DMS 273 treated with DMSO at 0.1 percent for 48 hours (cell line): ENCODE data around the gene SBF2.

Source experiments
- DNase-seq: peaks from one replicate; lab custom pipeline; 2025; lab: John Stamatoyannopoulos, UW

The SBF2 gene

DNA sequence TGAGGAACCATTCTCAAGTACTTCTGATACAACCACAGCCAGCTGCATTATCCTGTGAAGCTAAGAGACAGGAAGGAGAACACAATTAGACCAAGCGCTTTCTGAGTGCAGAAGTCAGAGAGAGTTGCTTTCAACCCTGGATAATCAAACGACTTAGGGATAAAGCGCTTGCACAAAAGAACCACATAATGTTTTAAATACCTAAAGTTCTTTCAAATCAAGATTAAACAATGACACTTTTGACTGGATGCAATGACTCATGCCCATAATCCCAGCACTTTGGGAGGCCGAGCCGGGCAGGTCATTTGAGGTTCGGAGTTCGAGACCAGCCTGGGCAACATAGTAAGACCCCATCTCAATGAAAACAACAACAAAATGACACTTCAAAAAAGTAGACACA, 485.1 kb downstream of the SBF2 start:
- no peak for DNase-seq

DNA sequence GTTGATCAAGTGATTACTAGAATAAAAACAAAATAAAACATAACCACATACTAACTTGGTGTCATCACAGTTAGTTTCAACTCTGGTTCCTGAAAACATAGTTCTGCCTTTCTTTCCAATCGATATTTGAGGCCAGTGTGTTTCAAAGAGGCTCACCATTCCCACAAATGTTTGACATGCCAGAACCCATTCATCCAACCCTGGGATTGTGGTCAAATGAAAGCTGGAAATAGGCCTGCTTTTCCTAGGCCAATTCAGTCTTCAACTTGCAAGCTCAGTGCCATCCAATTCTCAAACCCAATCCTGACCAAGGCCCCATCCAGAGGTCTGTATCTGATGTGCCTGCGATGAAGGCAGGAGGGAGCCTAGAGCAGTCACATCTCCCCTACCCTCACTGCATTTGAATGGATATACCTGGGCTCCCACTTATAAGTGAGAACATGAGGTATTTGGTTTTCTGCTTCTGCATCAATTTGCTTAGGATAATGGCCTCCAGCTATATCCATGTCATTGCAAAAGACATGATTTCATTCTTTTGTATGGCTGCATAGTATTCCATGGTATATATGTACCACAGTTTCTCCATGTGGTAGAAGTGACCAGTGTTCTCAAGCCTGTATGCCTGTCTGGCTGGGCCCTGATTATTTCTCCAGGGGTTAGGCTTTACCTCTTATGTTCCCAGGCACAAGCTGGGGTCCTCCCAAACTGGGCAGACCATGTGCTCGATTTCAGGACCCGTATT, 486.9 kb downstream of the SBF2 start:
- DNase-seq, result no peak

DNA sequence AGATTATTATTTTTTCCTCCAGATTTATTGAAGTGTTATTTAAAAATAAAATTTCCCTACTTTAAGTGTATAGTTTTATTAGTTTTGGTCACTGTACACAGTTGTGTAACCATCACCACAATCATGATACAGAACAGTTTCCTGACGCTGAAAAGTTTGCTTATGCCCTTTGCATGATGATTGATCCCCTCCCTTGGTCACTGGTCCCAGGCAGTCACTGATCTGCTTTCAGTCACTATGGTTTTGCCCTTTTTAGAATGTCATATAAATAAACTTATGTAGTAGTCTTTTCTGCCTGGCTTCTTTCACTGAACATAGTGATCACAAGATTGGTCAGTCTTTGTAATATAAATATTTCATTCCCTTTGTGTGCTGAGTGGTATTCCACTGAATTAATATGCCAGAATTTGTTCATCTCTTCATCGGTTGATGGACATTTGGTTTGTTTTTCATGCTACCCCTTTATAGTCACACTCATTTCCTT, 489.6 kb downstream of the SBF2 start:
- DNase-seq, result no peak

DNA sequence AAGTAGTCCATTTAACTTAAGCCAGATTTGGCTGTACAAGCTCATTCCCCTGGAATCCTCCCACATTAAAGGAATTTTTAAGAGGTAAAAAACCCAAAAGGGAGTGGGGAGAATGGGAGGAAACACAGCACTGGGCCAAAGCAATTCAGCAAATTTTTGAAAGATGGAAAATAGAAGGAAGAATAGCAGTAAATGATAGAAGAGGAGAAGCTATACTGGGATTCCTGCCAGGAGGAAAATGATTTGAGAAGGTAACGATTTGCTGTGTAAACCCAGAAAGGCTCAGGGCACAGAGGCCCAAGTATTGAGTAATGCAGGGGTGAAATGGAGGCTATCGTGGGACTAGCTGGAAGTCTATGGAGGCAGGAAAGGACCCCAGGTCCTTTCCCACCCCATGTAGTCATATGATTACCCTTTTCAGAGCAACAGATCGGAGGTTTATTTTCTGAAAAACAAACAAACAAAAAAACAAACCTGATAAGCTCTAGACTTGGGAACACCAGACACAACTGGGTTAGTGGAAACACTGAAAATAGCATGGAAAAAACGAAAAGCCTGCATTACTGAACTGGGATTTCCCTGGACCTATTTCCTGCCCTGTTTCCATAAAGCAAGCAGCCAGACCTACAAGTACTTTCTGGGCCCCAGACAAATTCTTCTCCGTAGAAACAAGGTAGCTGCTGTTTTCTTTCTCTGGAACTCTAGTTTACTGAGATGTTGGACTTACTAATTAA, 490.2 kb downstream of the SBF2 start:
- DNase-seq, result no peak

DNA sequence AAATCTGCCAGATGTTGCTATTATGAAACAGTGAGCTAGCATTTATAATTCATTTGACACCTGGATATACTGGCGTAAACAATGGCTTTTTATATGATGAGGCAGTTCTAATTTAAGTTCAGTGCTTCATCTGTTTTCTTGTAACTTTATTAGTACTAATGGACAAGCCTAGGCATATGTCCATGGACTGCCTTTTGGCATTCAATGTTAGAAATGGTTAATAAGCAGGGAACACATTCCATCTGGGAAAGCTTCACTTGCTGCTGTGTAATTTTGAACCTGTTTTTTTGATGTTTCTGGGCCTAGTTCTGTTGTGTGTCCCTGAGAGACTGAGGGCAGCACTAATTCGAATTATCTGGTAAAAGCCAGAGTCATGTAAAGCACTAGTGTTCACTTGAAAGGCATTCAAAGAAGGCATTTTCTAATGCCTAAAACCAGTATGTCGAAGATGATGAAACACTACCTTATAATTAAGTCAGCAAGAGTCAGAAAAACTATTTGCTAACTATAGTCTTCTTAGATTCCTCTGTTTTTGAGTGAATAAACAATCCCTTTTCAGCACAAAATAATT, 491.6 kb downstream of the SBF2 start:
- peak; percentile 63 for DNase-seq

DNA sequence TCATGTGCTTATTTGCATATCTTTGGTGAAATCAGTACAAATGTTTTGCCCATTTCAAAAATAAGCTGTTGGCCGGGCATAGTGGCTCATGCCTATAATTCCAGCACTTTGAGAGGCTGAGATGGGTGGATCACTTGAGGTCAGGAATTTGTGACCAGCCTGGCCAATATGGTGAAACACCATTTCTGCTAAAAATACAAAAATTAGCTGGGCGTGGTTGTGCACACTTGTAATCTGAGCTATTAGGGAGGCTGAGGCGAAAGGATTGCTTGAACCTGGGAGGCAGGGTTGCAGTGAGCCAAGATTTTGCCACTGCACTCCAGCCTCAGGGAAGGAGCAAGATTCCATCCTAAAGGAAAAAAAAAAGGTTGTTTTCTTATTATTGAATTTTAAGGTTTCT, 494.1 kb downstream of the SBF2 start:
- DNase-seq, result no peak

DNA sequence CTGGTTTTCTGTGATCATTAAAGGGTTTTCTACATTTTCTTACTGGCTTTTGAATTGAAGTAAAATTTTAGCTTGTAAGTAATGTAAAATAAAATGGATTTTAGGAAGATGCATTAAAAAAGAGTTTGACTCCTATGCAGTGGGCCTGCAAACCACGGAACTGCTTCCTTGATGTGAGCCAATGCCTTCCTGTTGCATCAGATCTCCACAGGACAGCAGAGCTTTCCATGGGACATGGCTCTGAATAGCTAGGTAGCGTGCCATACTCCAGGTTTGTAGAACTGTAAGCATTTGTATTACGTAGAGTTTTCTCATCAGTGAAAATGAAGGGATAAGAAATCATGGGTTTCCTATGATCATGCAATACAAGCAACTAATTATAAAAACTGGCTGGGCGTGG, 496.7 kb downstream of the SBF2 start:
- no peak for DNase-seq

DNA sequence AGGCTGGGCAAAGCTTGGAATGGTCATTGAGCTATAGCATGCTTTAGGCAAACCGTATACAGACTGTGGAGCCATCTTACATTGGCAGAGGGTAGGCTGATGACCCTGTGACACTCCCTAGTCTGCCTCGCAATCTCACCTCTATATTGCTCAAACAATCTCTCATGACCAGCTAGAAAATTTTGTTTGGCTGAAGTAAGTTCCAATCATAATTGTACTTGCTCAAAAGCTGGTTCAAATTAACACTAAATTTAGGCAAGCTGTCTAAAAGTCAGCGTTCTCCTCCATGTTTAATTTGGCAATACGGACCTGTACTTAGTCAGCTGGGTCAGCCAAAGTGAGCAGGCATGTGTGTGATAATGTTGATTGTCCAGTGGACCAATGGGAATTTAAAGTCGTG, 497.2 kb downstream of the SBF2 start:
- no peak for DNase-seq

DNA sequence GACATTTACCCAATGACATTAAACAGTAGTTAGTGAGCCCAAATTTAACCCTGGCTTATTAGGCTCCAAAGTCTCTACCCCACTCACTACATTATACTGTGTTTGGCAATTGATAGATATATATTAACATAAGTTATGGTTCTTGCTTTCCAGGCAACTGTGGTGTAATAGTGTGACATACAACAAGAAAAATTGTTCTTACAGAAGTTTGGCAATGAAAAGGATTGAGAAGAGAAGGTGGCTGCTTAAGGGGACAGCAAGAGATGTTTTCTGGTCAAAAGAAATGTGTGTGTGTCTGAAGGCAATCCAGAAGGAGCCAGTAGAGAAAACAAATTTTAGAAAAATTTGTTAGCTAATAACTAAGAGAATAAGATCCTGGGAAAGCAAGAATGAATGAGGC, 497.8 kb downstream of the SBF2 start:
- no peak for DNase-seq

DNA sequence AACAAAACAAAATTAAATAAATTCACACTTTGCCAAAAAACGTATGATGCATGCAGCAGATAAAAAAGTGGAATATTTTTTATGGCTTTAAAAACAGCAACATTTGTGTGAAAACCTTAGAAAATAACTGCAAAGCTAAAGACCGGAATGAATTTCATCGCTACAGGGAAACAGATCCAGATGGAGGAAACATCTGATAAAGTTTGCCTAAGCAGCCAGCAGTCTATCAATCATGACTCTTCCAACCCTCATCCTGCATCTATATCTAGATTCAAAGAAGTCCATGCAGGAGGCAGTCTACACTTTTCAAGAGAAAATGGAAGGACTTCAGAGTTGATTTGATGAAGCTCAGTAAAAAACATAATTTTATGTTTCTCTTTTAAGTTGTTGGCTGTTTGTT, 503.3 kb downstream of the SBF2 start:
- DNase-seq, result no peak

DNA sequence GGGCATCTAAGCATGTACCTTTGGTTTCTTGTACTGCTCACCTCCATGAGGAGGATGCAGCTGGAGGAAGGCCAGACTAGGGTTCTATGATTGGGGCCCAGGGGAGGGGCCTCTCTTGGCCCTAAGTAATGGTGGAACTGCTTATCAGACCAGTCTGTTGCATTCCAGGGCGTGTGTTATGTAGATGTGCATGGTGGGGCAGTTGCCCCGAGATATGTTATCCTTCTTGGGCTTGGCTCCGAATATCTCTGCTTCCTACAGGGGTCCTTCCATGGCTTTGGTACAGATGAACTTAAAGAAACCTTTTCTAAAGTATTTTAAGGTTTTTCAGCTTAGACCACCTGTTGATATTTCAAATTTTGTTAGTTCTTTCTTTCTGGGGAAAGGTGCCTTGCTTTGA, 504.1 kb downstream of the SBF2 start:
- DNase-seq, result no peak

DNA sequence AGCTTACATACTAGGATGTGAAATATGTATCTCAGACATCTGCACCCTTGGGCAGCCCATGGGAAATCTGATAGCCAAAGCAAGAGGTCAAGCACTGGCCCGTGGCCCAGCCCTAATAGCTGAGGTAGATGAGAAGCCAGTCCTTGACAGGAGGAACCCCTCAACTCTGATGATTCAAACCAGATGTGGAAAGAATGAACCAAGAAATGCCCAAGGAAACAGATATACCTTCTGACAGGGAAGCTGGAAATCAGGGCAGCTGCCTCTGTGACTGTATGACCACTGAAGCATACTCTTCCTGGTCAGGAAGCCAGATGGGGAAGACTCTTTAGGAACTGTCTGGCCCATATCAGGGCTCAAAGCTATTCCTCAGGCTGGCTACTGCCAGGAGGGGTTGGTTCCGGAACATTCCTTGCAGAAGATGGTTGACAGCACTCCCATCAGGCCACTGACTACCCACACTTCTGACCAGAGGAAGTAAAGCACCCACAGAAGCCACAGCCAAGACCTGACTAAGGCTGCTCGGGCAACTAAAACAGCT, 506.0 kb downstream of the SBF2 start:
- DNase-seq, result no peak

DNA sequence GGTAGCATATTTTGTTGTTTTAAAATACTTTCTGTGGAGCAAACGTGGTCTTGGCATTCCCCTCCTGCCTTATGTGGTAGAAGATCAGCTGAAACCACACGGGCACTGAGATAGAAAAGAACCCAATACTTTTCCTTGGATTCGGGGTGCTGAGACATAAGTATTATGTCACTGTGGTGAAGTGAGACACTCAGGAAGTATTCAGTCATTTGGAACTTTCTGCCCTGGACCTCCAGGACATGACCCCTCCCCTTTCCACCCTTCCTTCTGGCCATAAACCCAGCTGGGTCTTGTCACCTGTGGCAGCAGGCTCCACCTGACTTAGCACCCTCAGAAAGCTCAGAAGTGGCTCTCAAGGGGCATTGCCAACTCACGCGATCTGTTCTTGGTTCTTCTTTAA, 506.8 kb downstream of the SBF2 start:
- no peak for DNase-seq

DNA sequence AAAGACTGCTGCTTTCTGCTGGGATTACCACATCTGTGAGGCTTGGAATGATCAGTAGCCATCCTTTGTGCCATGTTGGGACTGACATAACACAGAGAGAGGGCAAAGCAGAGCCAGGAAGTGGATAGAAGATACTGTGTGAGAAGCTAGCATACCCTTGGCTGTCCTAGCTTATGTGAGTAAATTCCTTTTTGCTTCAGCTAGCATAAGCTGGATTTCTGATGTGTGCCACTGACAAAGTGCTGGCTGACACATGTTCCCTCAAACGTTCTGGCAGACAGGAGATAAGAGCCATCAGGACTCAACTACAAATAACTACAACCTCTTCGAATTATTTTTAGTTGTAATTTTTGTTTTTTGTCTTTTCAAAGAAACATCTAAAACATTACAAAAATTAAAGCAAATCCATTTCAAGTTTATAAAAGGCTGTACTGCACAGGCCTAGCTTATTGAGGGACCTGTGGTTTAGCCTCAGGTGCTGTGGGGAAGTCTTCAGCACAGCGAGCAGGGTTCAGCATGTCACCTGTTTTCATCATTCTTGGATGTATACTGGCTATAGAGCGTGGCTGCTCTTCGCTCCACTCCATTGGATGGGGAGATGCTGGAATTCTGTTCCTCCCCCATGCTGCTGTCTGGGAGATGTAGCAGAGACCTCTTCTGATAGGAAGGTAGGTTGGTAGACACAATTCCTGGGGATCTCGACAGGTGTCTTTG, 509.3 kb downstream of the SBF2 start:
- DNase-seq, result no peak

DNA sequence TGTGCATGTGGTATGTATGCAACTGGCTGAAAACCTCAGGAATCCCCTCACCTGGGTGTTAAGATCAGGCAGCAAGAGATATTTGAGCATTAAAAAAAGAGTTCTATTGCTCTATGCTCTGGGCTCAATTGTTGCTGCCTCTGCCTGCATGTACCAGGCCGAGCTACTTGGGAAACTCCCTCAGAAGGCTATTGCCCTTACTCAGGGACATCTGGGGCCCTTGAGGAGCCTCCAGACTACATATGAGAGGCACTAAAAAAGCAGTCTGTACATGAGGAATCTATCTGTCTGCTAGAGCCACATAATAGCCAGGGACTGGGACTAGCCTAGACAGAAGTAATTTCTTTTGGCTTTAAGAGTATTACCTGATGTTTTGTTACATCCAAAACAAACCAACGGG, 510.0 kb downstream of the SBF2 start:
- no peak for DNase-seq

DNA sequence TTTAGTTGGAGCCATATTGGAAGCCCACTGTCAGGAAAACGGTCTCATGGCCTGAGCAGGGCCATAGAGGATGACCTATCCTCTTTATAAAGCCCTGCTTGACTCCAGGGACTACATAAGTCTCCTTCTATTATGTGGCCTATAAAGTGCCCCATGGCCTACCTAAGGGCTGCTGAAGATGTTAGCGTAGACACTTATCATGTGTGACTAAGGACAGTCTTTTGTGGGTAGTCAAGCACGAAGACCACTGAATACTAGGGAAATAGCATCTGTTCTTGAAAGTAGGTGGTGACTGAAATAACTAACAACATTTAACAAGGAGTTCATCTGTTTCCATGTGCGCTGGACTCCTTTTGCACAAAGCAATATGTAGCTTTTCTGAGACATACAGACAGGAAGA, 513.1 kb downstream of the SBF2 start:
- no peak for DNase-seq

DNA sequence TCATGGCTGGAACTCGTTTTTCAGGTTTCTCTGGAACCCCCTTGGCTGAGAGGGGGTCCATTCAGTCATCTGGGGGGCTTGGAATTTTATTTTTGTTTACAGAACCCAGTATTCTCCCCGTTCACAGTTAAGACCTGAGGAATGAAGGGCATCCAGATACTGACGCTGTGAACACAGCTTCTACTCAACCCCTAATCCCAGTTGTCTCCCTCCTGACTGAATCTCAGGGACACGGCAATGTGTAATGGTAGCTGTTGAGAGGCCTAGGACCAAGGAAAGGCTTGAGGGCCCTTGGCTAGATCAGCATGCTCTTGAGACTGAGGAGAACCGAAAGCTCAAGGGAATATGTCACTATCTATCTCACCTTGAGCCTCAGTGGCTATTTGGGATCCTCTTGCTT, 516.5 kb downstream of the SBF2 start:
- no peak for DNase-seq

DNA sequence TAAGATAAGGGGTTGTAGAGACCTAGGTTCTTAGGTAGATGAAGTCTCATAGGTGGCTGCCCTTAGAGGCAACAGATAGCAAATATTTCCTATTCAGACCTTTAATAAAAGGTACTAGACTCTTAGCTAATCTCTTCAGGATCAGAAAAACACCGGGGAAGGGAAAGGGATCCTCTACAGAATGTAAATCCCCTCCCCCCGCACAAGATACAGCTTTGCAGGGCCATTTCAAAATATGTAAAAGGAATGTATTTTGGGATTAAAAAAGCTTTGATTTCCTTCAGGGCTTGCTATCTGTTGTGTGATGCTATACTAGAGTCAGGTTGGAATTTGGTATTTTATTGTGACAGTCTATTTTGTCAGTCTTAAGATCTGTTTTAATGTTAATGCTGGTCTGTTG, 517.0 kb downstream of the SBF2 start:
- DNase-seq, result no peak

DNA sequence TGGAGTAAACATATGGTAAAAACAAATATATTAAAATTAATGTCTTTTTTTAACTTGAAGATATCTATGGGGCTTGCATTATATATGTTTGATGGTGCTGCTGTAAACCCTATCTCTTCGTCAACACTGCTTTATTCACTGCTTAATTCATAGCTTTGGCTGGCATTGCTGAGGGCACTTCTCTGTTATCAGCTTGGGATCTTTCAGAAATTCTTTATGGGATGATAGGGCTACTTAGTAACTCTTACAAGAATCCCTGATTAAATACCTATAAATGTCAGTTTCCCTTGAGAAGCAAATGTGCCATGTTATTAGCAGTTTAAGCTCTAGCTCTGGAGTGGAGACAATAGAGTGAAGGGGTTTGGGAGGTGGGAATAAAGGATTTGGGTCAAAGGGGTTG, 517.8 kb downstream of the SBF2 start:
- no peak for DNase-seq

DNA sequence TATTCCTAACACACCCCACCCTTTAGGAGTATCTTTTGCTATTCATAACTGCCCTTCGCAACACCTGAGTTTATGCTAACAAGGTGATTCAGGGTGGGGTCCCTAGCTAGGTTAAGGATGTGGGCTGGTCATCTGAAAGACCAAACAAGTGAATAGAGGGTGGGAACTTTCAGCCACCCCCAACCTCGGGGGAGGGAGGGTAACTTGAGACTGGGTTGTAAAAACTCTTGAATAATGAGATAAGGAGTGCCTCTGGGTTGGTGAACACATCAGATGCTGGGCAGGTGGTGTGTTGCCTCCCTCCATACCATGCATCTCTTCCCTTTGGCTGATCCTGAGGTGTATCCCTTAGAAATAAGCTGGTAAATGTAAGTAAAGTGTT, 518.6 kb downstream of the SBF2 start:
- no peak for DNase-seq

DNA sequence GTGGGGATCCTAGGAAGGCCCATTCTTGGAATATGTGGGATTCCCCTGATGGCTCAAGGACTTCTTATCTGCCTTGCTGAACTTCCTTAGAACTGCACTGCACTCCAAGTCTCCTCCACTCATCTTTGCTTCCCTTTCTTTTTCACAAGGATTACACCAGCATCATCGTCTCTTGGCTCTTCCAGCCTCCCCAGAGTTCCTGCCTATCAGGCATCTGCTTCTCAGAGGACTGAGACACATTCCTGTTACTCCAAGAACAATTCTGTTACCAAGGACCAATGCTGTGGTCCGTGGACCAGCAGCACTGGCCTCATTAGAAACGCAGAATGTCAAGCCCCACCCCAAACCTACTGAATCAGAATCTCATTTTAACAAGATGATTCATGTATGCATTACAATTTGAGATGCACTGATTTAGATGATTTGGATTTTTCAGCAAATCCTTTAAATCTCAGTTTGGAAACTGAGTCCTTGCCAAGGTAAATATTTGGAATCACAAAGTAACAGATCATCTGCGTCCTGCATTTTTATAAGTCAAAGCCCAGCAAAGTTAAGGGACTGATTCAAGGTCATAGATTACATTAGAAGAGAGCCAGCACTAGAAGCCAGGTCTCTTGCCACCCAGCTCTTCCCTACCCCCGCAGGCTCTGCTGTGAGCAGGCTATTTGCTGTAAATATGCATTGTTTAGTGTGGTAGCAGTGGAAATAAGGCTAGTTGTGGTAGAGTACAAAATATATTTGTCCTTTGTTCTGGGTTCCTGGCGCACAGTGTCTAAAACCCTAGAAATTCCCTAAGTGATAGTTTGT, 519.2 kb downstream of the SBF2 start:
- DNase-seq, result no peak

DNA sequence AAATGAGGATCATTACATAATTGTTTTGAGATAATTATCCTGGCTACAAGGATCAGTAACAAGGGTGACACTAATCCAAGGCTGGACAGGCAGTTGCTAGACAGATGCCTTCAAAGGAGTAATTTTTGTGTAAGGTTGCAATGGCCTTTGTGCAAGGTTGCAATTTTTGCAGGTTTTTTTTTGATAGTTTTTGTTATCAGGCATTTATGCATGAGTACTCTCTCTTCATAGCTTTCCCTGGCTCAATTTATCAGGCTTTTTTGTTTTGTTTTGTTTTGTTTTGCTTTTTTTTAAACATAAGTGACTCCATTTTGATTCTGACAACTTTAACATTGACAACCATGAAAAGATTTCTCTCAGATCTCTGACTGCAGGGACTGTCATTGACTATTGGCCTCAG, 519.9 kb downstream of the SBF2 start:
- no peak for DNase-seq
